ENCODE data around the gene PRR16.

PRR16 gene

GRCh38 chr5:120545951-120546350, 81.9 kb downstream of the PRR16 start:
- H3K4me1 ChIP-seq, result no peaks in the 10 kb centered on the region
- no peak overlapping the region for H2AFZ ChIP-seq
- H3K4me3 ChIP-seq (ENCODE audit: low read depth, low read length), result no peak overlapping the region
- TF ChIP-seq CTCF (IDR thresholded peaks at IDR 0.05), result no peak
- no peak overlapping the region for H3K9ac ChIP-seq
- H3K4me2 ChIP-seq (ENCODE audit: low read length), result no peak overlapping the region
- no peak overlapping the region for H3K27ac ChIP-seq
- H3K79me2 ChIP-seq, result no peaks in the 10 kb centered on the region
- no peaks in the 10 kb centered on the region for H3K36me3 ChIP-seq (ENCODE audit: control insufficient read depth, insufficient read depth, low read length)
- H3K27me3 ChIP-seq (ENCODE audit: control insufficient read depth, insufficient read depth, low read length), result no peaks in the 10 kb centered on the region
- H3K9me3 ChIP-seq (ENCODE audit: control insufficient read depth, low read length), result no peaks in the 10 kb centered on the region

GRCh38 chr5:120546922-120547321, 82.8 kb downstream of the PRR16 start:
- Histone ChIP-seq H3K79me2 (no peaks in the 10 kb centered on the region), H3K27me3 (ENCODE audit: control insufficient read depth, insufficient read depth, low read length) (no peaks in the 10 kb centered on the region), H3K4me3 (ENCODE audit: low read depth, low read length) (no peak overlapping the region), H3K9ac (no peak overlapping the region), H3K4me1 (no peaks in the 10 kb centered on the region), H3K27ac (no peak overlapping the region), H2AFZ (no peak overlapping the region), H3K36me3 (ENCODE audit: control insufficient read depth, insufficient read depth, low read length) (no peaks in the 10 kb centered on the region), H3K9me3 (ENCODE audit: control insufficient read depth, low read length) (no peaks in the 10 kb centered on the region), H3K4me2 (ENCODE audit: low read length) (no peak overlapping the region)
- TF ChIP-seq CTCF (IDR thresholded peaks at IDR 0.05), result no peak

GRCh38 chr5:120550358-120550757, 86.3 kb downstream of the PRR16 start:
- H3K4me1 ChIP-seq, result no peaks in the 10 kb centered on the region
- H3K36me3 ChIP-seq (ENCODE audit: control insufficient read depth, insufficient read depth, low read length), result no peaks in the 10 kb centered on the region
- no peaks in the 10 kb centered on the region for H3K9me3 ChIP-seq (ENCODE audit: control insufficient read depth, low read length)
- no peak for TF ChIP-seq CTCF (IDR thresholded peaks at IDR 0.05)
- no peak overlapping the region for H3K27ac ChIP-seq
- H3K9ac ChIP-seq, result no peak overlapping the region
- no peaks in the 10 kb centered on the region for H3K27me3 ChIP-seq (ENCODE audit: control insufficient read depth, insufficient read depth, low read length)
- no peaks in the 10 kb centered on the region for H3K79me2 ChIP-seq
- no peak overlapping the region for H3K4me2 ChIP-seq (ENCODE audit: low read length)
- no peak overlapping the region for H2AFZ ChIP-seq
- no peak overlapping the region for H3K4me3 ChIP-seq (ENCODE audit: low read depth, low read length)

- no peak for TF ChIP-seq CTCF (IDR thresholded peaks at IDR 0.05)
- no peak overlapping the region for H3K4me2 ChIP-seq (ENCODE audit: low read length)
- no peaks in the 10 kb centered on the region for H3K79me2 ChIP-seq
- H3K9ac ChIP-seq, result no peak overlapping the region
- H3K4me3 ChIP-seq (ENCODE audit: low read depth, low read length), result no peak overlapping the region
- no peaks in the 10 kb centered on the region for H3K9me3 ChIP-seq (ENCODE audit: control insufficient read depth, low read length)
- H3K36me3 ChIP-seq (ENCODE audit: control insufficient read depth, insufficient read depth, low read length), result no peaks in the 10 kb centered on the region
- H3K4me1 ChIP-seq, result no peaks in the 10 kb centered on the region
- H3K27ac ChIP-seq, result no peak overlapping the region
- no peak overlapping the region for H2AFZ ChIP-seq
- H3K27me3 ChIP-seq (ENCODE audit: control insufficient read depth, insufficient read depth, low read length), result no peaks in the 10 kb centered on the region
These were observed 88.5 kb downstream of the PRR16 start for GRCh38 chr5:120552638-120553037.

GRCh38 chr5:120555345-120555744, 91.2 kb downstream of the PRR16 start:
- Histone ChIP-seq H3K27me3 (ENCODE audit: control insufficient read depth, insufficient read depth, low read length) (no peaks in the 10 kb centered on the region), H3K27ac (no peak overlapping the region), H3K36me3 (ENCODE audit: control insufficient read depth, insufficient read depth, low read length) (no peaks in the 10 kb centered on the region), H3K79me2 (no peaks in the 10 kb centered on the region), H3K4me2 (ENCODE audit: low read length) (no peak overlapping the region), H3K4me1 (no peaks in the 10 kb centered on the region), H3K4me3 (ENCODE audit: low read depth, low read length) (no peak overlapping the region), H2AFZ (no peak overlapping the region), H3K9me3 (ENCODE audit: control insufficient read depth, low read length) (no peaks in the 10 kb centered on the region), H3K9ac (no peak overlapping the region)
- TF ChIP-seq CTCF (IDR thresholded peaks at IDR 0.05), result no peak

Data from parathyroid adenoma (tissue), 2 donors.